Stimulated activated CD4-positive, alpha-beta T cell treated with anti-CD3 and anti-CD28 coated beads, Interleukin-12 subunit alpha, Interleukin-12 subunit beta, amount 100 ng/mL, for 24 hours (primary cell): ENCODE data around the gene ABHD15.

ENCODE experiments used
- DNase-seq, 2 experiments: peaks; one replicate each; pipeline ENCODE4 v3.0.0-alpha.2; 2020; ENCODE audit warnings: low read depth in 2 of 2

ABHD15 gene

GRCh38 chr17:29594519-29595090 is 27.8 kb upstream of the ABHD15 start:
- no peak for DNase-seq

GRCh38 chr17:29593591-29594518 is 27.0 kb upstream of the ABHD15 start:
- DNase-seq = no peak

- no peak for DNase-seq
These were observed 26.2 kb upstream of the ABHD15 start, which contains the start of gene ANKRD13B for GRCh38 chr17:29592850-29593551. ANKRD13B (plus strand) TSS chr17:29593132; CDS start chr17:29593622, 490 bp downstream.

- peak; percentile 66 to 85 for DNase-seq
These were observed 25.1 kb upstream of the ABHD15 start for GRCh38 chr17:29591737-29592608.

- no peak for DNase-seq
These were observed 24.4 kb upstream of the ABHD15 start for GRCh38 chr17:29591146-29591736.

GRCh38 chr17:29590411-29591145 is 23.7 kb upstream of the ABHD15 start:
- no peak for DNase-seq

GRCh38 chr17:29589524-29590410 is 22.9 kb upstream of the ABHD15 start, which contains the start of gene GIT1:
GIT1 (minus strand) TSS chr17:29589648; CDS start chr17:29589378, 270 bp downstream.
- peak; percentile 65 to 73 for DNase-seq

GRCh38 chr17:29588562-29589411 is 21.9 kb upstream of the ABHD15 start:
- DNase-seq = no peak

GRCh38 chr17:29588017-29588561 is 21.3 kb upstream of the ABHD15 start:
- DNase-seq = no peak

- no peak for DNase-seq
These were observed 20.8 kb upstream of the ABHD15 start for GRCh38 chr17:29587591-29587990.

- DNase-seq = no peak
These were observed 20.0 kb upstream of the ABHD15 start for GRCh38 chr17:29586676-29587469.

- DNase-seq = no peak
These were observed 18.4 kb upstream of the ABHD15 start for GRCh38 chr17:29585080-29585751.

GRCh38 chr17:29584452-29585079 is 17.7 kb upstream of the ABHD15 start:
- no peak for DNase-seq

- DNase-seq = no peak
These were observed 16.7 kb upstream of the ABHD15 start for GRCh38 chr17:29583324-29584248.

GRCh38 chr17:29582772-29583171 is 15.9 kb upstream of the ABHD15 start:
- DNase-seq = no peak
